8988T (cell line): ENCODE results near the gene SFT2D3.

Source experiments
- DNase-seq: peaks from one replicate; pipeline ENCODE4 v3.0.0; 2011

Gene SFT2D3

GRCh38 chr2:127701193-127701650, at the start of gene SFT2D3:
Gene SFT2D3, plus strand, starts transcription at chr2:127701497. Its CDS starts 32 bp downstream, at chr2:127701529.
- peak; percentile 93 for DNase-seq

GRCh38 chr2:127651971-127652550, 49.2 kb upstream of the SFT2D3 start:
- DNase-seq: no peak

GRCh38 chr2:127652786-127653357, 48.4 kb upstream of the SFT2D3 start:
- no peak for DNase-seq

GRCh38 chr2:127653421-127654083, 47.7 kb upstream of the SFT2D3 start:
- no peak for DNase-seq

GRCh38 chr2:127654084-127654837, 47.0 kb upstream of the SFT2D3 start:
- DNase-seq: no peak

GRCh38 chr2:127654838-127655175, 46.5 kb upstream of the SFT2D3 start:
- no peak for DNase-seq

GRCh38 chr2:127655209-127656073, 45.9 kb upstream of the SFT2D3 start:
- no peak for DNase-seq

GRCh38 chr2:127656569-127657231, 44.6 kb upstream of the SFT2D3 start:
- DNase-seq: no peak

GRCh38 chr2:127657232-127657595, 44.1 kb upstream of the SFT2D3 start:
- no peak for DNase-seq

- DNase-seq: no peak
Observed at GRCh38 chr2:127658146-127658545, 43.2 kb upstream of the SFT2D3 start.

- no peak for DNase-seq
Observed at GRCh38 chr2:127658641-127659407, 42.5 kb upstream of the SFT2D3 start.

GRCh38 chr2:127659408-127660290, 41.6 kb upstream of the SFT2D3 start:
- no peak for DNase-seq

GRCh38 chr2:127660291-127660578, 41.1 kb upstream of the SFT2D3 start:
- no peak for DNase-seq

GRCh38 chr2:127661072-127661649, 40.1 kb upstream of the SFT2D3 start:
- no peak for DNase-seq

- DNase-seq: no peak
Observed at GRCh38 chr2:127661949-127662510, 39.3 kb upstream of the SFT2D3 start.

- DNase-seq: no peak
Observed at GRCh38 chr2:127662937-127663565, 38.2 kb upstream of the SFT2D3 start.

- no peak for DNase-seq
Observed at GRCh38 chr2:127663566-127664064, 37.7 kb upstream of the SFT2D3 start.

GRCh38 chr2:127664065-127664894, 37.0 kb upstream of the SFT2D3 start:
- DNase-seq: no peak
